Measurements from ENCODE around the gene COPRS.
"Not testable (repeated sequence)": the region's sequence is repeated elsewhere in the genome, so short reads cannot be mapped to it uniquely, and the experiment has no call there.

Gene COPRS

GRCh38 chr17:31843070-31843745 lies 15.8 kb downstream of the COPRS start:
- DNase-seq, result no peak

GRCh38 chr17:31842195-31843069 lies 16.6 kb downstream of the COPRS start:
- peak; percentile 72 for DNase-seq

DNA sequence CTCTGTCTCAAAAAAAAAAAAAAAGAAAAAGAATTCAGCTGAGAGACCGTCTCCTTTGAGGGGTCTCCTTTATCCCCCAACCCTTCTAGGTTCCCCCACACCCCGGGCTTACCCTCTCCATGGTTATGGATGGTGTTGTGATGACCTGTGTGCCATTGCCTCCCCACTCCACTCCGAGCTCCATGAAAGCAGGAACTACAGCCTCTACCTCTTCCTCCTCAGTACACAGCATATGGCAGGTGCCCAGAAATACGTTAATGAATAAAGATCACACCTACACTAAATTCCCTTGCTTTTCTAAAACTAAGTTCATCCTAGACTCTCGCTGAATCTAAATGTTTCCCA lies 17.2 kb downstream of the COPRS start:
- no peak for DNase-seq

DNA sequence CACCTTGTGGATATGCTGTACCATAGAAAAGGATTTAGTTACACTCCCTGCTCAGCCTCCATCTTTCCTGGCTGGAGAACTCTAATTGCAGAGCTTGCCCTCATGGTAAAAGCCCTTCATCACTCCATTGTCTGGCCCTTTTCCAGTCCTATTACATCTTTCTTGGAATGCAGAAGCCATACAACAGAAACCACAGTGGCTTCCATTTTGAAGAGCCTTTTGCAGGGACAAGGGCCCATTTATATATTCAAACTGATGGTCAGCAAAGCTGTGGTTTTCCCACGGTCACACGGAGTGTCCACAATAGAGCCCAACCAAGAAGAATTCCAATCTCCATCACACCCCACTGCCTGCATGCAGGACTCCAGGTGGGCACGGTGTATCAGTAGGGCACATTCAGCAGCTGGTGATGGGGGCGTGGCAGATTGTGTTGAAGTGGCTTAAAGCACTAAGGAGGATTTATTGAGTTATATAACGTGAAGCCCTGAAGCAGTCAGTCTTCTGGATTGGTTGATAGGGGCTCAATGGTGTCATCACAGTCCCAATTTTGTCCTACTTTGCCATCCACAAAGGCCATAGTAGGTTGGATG lies 20.3 kb downstream of the COPRS start:
- no peak for DNase-seq

DNA sequence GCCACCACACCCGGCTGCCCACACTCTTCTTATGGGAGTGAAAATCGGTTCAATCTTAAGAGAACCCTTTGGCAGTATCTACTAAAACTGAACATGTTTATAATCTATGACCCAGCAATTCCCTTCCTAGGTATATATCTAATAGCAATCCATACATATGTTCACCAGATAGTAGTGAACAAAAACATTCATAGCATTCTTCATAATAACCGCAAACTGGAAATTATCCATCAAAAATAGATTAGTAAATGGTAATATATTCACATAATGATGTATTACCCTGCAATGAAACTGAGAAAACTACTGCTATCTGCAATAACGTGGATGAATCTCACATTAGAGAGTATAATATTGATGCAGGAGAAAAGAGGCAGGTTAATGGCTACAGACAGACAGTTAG lies 23.1 kb downstream of the COPRS start:
- no peak for DNase-seq

DNA sequence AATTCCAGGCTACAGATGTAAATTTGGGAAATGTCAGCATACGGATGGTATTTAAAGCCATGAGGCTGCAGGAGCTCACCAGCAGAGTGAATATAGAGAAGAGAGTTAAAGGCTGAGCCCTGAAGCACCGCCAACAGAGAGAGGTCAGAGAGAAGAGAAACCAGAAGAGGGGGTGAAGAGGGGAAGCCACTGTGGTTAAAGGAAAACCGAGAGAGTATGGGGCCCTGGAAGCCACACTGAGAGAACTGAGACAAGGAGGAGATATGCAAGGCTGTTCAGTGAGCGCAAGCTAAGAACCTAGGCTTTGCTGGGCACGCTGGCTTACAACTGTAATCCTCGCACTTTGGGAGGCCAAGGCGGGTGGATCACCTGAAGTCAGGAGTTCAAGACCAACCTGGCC lies 24.6 kb downstream of the COPRS start:
- DNase-seq, result no peak

DNA sequence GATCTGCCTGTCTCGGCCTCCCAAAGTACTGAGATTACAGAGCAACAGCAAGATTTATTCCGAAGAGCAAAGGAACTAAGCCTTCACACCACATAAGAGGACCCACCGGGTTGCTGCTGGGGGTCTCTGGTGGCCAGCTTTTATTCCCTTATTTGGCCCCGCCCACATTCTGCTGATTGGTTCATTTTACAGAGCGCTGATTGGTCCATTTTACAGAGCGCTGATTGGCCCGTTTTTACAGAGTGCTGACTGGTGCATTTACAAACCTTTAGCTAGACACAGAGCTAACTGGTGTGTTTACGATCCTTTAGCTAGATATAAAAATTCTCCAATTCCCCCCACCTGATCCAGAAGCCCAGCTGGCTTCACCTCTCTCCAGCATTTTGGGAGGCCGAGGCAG lies 26.3 kb downstream of the COPRS start:
- no peak for DNase-seq

GRCh38 chr17:31830971-31831858 lies 27.8 kb downstream of the COPRS start:
- no peak for DNase-seq

- DNase-seq, result no peak
These were observed 29.4 kb downstream of the COPRS start for GRCh38 chr17:31829649-31830048.

DNA sequence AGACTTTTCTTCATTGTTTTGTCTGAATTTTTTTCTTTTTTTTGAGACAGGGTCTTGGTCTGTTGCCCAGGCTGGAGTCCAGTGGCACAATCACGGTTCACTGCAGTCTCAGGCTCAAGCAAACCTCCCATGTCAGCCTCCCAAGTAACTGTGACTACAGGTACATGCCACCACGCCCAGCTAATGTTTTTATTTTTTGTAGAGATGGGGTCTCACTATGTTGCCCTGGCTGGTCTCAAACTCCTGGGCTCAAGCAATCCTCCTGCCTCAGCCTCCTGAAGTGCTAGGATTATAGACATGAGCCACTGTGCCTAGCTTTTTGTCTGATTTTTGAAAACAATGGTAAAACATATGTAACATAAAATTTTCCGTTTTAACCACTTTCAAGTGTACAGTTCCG lies 30.1 kb downstream of the COPRS start:
- not testable (repeated sequence) for DNase-seq

DNA sequence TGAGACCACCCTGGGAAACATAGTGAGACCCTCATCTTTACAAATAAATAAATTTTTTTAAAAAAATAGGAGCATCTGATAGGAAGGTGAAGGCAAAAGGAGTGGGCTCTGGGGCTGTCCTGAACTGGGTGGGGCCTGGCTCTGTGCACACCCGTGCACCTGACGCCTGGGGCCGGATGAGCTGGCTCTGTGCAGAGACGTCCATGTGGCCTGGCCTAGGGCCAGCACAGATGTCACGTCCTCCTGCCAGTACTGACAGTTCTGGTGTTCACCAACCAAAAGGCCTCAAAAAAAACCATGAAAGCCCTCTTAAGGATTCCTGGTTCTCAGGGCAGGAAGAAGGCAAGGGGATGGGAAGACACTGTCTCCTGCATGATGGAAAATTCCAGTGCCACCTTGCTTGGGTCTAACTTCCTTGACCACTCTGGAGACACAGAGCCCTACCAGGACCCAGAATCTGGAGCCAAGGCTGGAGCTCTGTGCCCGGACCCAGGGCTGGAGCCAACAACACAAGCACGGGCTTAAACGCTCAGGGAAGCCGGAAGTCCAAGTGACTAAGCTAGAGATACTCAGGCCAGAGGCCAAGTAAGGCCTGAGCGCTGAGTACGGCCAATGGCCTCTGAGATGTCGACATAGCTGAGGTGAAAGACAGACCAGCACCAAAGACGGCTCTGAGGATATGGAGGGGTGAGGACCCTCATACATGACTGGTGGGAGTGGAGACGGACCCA lies 32.9 kb downstream of the COPRS start:
- DNase-seq, result no peak

DNA sequence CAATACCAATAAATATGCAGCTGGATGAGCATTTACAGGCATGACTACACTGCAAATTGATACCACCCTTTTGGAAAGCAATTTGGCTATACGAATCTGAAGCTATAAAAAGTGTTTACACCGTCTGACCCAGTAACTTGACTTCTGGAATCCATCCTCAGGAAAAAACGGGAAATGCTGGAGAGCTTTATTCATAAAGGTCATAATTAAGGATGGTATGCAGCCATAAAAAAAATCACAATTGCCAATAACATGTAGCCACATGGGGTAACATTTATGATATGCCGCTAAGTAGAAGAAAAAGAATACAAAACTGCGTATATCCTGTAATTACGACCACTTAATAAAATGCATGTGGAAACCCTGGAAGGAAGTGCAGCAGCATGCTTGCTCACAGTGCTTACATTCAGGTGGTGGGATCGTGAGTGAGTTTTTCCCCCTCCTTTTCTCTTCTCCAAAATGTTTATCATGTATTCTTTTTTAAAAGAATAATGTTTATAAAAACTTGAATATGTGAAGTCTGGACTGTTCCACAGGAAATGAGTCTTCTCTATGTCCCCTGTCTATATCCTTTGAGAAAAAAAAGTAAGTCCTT lies 34.2 kb downstream of the COPRS start:
- DNase-seq, result no peak

GRCh38 chr17:31823014-31823413 lies 36.0 kb downstream of the COPRS start:
- DNase-seq, result no peak

DNA sequence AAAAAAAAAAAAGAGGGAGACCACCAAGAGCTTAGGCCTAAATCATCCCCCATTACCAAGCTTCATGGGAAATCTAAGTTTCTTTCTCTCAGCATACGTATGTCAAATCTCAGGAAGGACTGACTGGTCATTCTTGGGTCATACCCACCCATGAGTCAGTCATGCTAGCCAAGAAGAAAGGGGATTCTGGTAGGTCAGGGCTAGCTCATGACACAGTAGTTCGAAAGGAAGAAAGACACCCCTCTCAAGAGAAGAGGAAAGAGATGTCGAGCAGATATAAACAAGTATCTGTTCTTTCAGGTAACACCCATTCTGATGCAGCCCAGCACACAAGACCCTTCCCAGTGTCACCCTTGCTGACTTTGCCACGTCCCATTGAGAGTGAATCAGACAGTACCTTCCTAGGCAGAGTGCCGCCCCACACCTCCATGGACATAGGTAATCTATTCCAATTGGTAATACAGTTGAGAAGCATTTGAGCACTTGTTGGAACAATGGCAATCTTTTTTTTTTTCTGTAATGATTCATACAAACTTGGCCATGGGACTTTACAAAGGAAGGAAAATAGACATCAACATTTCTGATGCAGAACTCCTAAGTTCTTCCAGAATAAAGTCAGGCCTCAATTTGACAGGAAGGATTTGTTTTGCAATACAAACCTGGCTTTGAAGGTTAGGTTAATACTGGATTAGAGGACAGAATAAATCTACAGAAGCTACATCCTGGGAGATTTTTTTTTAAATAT lies 38.2 kb downstream of the COPRS start:
- no peak for DNase-seq

GRCh38 chr17:31819578-31819977 lies 39.5 kb downstream of the COPRS start:
- DNase-seq, result no peak

DNA sequence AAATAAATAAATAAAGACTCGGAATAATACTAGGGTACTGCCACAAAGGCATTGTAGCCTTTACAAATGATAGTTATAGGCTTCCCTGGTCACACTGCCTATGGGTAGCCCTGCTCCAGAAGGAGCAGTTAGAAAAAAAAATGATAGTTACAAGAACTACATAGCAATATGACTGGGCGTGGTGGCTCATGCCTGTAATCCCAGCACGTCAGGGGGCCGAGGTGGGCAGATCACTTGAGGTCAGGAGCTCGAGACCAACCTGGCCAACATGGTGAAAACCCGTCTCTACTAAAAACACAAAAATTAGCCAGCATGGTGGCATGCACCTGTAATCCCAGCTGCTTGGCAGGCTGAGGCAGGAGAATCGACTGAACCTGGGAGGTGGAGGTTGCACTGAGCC lies 40.2 kb downstream of the COPRS start:
- DNase-seq, result not testable (repeated sequence)

- no peak for DNase-seq
These were observed 43.8 kb downstream of the COPRS start for GRCh38 chr17:31815212-31815730.

GRCh38 chr17:31811101-31811500 lies 47.9 kb downstream of the COPRS start:
- DNase-seq, result no peak

GRCh38 chr17:31809876-31810275 lies 49.2 kb downstream of the COPRS start:
- DNase-seq, result not testable (repeated sequence)

DNA sequence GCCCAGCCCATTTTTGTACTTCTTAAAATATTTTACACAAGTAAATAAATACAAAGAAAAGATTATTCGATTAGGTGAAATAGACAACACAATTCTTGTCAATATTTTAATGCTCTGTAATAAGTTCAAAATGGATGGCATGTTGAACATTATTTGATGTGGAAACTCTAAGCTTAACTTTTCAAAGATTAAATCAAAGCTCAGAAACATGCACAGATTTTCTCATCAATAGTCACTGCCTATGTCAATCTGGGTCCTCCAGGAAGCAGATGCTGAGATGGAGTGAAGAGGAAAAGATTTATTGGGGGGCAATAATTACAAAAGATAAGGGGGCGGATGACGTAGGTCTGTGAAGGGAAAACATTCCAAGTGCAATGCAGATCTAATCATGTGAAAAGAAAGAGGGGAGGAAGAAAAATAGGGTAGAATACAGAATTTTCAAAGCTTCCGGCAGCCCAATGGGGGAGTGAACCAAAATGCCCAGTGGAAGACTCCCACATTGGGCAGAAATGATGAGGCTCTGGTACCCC lies 50.5 kb downstream of the COPRS start:
- DNase-seq, result no peak

DNA sequence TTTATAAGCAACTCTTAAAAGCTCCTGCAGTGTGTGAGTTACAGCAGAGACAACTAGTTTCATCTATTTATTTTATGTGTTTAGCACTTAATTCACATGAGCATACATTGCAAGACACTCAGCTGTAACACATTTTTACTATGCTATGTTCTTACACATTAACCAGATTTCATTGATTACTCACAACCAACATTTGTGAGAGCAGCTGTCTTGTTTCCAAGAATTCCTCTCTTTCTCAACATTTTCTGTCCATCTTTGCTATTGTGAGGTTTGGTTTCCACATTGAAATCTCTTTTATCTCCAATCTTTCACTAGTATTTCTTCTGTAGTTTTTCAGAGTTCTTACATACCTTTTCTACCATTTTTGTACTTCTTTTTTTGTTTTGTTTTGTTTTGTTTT lies 51.2 kb downstream of the COPRS start:
- no peak for DNase-seq
